Activated naive CD4-positive, alpha-beta T cell treated with Interleukin-2 at 50 U/mL for 16 hours (primary cell): Measurements from ENCODE around the gene MYRF.

Experiments used
- DNase-seq: peaks from one replicate; pipeline ENCODE4 v3.0.0-alpha.2; 2020

Gene MYRF

DNA sequence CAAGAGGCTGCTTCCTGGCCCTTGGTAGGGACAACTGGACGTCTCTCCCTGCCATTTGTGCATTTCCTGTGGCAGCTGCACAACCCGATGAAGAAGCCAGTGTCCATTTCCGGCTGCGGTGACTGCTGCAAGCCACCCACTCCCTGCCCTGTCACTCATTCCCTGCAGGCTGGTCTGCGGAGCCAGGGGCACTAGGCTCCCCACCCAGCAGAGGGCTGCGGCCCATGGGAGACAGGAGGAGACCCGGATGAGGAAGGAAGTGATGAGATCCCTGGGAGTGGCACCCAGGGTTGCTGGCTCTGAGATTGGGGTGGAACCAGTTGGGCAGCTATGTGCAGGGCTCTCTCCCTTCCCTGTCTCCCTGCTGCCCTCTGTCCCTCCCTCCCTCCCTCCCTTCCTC, 10.0 kb upstream of the MYRF start:
- no peak for DNase-seq

DNA sequence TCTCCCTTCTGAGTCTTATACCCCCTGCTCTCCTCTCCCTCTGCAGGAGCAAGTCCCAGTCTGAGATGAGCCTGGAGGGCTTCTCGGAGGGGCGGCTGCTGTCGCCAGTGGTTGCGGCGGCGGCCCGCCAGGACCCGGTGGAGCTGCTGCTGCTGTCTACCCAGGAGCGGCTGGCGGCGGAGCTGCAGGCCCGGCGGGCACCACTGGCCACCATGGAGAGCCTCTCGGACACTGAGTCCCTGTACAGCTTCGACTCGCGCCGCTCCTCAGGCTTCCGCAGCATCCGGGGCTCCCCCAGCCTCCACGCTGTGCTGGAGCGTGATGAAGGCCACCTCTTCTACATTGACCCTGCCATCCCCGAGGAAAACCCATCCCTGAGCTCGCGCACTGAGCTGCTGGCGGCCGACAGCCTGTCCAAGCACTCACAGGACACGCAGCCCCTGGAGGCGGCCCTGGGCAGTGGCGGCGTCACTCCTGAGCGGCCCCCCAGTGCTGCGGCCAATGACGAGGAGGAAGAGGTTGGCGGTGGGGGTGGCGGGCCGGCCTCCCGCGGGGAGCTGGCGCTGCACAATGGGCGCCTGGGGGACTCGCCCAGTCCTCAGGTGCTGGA, 8.8 kb upstream of the MYRF start:
- DNase-seq, result no peak

DNA sequence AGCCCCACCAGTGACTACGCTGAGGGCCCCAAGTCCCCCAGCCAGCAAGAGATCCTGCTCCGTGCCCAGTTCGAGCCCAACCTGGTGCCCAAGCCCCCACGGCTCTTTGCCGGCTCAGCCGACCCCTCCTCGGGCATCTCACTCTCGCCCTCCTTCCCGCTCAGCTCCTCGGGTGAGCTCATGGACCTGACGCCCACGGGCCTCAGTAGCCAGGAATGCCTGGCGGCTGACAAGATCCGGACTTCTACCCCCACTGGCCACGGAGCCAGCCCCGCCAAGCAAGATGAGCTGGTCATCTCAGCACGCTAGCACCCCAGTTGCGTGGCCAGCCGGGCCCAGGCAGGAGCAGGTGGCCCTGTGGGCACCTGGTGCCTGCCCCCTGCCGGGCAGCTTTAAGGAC, 8.3 kb upstream of the MYRF start:
- no peak for DNase-seq

DNA sequence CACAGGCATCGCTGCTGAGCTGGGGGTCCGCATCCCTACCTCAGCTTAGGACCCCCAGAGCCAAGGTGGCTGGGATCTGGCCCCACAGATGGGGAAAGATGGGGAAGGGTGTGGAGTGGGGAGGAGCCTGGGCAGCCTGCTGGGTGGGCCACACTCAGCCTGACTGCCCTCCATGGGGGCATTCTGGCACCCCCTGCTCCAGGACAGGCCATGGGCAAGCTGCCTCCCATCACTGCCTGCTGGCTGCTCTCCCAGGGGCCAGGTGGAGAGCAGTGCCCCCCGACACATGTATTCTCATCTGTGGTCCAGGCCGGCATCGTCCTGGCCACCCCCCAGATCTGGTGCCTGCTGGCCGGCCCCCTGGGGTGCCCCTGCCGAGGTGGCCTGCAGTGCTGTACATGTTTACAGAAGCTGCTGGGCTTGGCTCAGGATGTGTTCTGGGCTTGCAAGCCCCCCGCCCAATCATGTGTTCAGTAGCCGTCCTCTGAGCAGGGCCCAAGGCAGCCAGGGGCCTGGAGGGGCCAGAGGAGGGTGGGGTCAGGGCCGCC, 7.8 kb upstream of the MYRF start:
- no peak for DNase-seq

DNA sequence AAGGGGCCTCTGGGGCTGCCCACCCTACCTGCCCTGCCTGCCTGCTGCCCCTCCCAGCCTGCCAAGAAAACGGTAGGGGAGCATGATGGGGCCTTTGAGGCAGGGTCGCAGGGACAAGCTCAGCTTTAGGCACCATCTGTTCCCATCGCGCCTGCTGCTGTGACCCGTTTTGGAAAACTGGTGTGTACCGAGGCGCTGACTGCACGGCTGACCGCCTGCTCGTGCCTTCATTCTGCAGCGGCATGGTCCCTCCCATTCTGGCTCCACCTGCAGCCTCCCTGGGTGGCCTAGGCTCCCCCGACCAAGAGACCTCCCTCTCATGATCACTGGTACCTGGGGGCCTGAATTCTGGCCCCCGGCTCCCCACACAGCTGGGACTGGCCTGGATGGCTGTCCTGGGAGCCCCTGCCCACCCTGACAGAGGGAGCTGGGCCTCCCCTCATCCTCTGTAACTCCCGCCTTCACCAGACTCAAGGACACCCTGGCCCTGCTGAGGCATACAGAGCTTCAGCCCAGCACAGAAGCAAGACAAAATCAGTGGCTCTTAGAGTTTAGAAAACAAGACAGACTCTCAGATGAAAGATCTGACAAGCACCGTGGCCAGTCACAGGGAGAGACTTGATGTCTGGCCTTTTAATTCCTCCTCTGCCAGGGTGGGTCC, 6.5 kb upstream of the MYRF start:
- no peak for DNase-seq

DNA sequence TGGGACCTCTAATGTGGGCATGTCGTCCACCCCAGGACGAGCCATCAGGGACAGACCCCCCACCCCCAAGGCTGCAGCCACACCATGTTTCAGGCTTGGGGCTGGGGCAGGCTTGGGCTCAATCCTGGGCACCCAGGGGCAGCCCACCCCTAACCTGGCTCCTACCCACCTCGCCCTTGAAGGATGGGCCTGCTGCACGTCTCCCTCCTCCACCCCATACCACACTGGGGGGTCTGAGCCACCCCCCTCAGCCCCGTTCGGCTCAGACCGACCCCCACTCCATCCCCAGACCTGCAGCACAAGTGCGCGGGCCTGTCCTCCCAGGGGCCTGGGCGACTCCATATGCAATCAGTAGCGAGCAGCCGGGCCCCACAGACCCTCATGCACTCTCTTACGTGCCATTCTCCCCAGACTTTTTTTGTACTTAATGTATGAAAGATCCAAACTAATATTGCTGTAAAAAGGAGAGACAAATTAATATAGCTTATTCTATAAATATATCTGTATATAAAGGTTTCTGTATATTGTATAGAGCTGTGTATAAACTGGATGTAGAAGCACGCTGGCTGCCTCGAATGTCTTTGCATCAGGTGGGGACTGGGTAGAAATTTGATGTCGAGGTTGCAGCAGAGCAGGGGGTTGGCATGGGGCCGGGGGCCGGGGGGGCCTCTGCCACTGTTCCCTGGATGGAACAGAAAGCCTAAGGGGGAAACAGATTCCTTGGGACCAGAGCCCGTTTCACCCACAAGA, 5.8 kb upstream of the MYRF start:
- no peak for DNase-seq

DNA sequence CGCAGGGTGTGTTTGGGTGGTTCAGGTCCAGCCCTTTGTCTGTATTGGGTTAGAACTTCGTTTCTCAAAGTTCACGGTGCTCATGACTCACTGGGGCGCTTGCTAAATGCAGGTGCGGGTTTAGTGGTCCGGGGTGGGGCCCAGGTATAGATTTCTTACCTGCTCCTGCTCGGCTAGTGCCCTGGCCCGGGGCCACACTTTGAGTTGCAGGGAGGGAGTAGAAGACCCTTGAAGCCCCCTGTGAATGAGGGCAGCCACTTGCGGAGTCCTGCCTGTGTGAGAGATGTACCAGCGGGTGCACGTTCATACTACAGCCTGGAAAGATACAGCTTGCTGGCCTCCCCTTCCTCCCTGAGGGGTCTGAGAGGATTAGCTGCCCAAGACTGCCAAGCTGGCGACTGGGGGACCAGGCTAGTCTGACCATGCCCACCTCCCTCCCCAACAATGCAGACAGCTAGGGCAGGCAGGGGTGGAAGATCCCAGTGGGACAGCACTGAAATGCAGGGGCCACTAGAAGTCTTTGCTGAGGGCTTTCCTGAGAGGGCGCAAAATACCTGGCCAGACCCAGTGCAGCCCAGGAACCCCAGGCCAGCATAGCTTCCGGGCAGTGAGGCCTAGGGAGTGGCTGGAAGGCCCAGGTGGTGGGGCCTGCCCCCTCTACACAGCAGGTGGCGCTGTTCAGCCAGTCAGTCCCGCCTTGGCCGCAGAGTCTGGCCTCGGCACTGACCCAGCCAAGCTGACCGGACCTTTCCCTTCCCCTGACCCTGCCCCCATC, 5.1 kb upstream of the MYRF start:
- peak; percentile 37 for DNase-seq

DNA sequence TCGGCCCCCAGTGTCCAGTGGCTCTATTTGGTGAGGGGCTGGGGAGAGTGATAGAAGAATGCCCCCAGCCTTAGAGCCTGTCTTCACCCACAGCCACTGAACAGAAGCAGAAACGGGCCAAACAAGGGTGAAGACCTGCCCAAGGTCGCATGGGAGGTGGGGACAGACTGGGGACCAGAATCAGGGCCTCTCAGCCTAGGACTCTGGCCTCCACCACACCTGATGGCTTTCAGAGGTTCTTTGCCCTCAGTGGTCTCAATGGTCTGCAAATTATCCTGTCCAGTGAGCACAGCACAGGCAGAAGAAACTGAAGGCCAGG, 4.5 kb upstream of the MYRF start:
- DNase-seq, result no peak

DNA sequence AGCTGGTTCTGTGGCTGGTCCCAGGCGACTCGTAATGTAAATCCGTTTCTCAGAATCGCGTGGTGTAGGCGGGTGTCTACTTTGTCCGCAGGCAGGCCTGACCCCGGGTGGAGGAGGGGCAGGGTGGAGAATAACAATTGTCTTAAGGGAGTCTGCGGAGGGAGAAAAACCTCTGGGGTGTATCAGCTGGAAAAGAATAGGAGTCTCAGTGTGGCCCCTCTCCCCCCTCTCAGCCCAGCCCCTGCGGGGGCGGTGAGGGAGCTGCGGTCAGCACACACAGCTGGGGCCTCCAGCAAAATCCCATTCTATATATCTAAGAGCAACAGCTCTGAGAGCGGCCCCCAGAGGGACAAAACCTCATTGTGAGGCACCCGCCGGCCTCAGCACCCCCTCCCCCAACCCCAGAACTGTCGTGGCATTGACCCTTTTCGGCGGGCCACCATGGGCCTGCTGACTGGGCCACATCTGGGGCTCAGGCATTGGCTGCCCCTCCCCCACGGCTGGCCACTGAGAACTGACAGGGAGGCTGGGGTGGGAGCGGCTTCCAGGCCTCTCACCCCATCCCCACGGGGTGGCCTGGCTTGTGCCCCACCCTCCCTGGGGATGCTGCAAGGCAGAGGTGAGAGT, 2.7 kb upstream of the MYRF start:
- DNase-seq, result no peak

DNA sequence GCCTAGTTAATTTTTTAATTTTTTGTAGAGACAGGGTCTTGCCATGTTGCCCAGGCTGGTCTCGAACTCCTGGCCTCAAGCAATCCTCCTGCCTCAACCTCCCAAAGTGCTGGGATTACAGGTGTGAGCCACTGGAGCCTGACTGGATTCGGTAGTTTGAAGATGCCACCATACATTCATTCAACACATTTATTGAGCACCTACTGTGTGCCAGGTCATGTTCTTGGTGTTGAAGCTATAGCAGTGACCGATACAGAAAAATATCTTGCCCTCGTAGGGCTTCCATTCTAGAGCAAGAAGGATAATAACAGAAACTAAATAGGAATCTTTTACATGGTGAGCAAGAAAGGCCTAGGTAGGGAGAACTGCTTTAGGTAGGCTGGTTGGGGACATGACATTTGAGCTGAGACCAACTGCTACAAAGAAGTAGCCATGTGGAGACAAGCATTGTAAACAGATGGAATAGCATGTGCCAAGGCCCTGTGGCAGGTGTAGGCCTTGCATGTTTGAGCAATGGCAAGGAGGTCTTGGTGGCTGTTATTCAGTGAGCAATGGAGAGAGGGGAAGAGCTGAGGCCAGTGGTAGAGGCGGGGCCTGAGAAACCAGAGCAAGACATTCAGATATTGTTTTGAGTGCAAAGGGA, 1.7 kb upstream of the MYRF start:
- DNase-seq, result no peak

DNA sequence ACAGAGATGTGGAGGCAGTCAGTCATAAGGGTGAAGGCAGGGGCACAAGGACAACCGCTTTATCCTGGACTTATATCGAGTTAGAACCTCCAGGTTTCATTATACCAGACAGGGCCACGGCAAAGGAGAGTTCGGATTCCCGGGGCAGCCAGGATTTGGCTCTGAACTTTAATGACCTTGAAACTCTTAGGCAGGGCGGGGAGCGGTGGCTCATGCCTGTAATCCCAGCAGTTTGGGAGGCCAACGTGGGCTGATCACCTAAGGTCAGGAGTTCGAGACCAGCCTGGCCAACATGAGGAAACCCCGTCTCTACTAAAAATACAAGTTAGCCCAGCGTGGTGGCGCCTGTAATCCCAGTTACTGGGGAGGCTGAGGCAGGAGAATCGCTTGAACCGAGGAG, 1.1 kb upstream of the MYRF start:
- DNase-seq, result no peak

DNA sequence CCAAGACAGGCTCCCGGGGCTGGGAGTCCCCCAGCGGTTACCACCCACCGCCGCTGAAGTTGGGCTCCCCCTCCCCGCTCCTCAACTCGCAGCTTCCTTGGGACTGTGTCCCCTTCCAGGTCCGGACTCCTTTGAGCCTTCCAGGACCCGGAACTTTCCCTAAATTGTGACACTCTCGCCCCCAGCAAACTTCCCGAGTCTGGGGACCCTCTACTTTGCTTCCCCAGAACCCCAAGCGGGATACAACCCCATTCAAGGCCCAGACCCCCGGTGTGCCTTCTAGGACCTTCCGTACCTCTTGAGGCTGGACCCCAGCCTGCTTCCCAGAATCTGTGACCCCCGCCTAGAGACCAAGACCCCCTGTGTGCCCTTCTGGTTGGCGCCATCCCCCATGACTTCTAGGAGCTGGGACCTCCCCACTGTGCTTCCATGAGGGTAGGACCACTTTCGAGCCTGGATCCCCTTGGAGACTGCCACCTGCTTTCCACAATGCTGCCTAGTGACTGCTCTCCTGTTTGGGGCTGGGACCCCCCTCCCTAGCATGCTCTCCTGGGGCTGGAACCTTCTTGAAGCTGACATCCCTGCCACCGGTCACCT, 587 bp downstream of the MYRF start:
- DNase-seq, result no peak

DNA sequence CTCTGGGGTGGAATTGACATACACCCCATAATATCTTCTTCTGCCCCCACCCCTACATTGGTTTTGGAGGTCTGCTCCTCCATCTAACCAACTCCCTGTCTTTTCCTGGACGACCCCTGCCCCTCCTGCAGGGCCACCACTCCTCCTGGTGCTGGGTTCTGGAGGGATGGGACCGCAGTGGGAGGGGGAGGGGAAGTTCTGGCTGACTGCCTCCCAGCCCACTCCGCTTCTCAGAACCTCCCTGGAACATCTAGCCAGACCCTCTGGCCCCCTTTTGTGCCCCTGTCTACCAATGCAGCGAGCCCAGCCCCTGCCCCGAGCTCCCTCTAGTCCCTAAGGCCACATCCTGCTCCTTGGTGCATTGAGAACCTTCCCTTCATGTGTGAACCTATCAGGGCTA, 1.2 kb downstream of the MYRF start:
- DNase-seq, result no peak

DNA sequence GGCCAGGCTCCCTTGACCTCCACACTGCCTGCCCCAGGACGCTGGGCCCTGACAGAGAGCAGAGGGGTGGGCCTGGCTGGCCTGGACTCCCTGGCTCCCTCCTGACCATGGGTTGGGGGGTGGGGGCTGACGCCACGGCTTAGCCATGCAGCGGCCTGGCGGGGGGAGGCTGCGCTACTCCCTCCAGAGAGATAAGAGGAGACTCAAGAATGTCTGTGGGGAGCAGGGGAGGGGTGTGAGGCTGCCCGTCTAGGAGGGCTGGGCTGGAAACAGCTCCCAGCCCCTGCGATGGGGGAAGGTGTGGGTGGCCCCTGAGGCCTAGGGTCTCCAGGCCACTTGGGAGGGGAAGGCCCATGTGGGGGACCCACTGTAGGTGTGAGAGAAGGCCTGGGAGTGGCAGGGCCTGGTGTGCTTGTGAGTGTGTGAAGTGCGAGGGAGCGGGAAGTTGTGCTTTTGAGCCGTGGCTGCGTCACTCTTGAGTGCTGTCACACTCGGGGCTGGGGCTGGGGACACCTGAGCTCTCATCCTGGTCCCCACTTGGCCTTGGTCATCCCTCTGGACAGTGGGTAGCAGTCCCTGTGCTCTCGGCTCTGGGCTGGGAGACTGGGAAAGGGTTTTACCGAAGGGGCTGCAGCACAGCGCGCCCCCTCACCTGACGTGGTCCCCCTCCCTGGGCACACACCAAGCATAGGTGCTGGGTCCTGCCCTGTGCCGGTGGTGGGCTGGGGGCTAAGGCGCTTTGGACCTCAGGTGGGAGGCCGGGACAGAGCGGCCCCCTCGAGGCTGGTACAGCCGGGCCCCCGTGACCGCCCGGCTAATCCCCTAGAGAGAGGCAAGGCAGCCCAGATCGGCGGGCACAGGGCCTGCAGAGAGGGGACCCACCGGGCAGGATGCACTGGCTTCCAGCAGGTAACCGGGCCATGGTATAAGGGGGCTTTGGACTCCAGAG, 2.4 kb downstream of the MYRF start:
- DNase-seq, result no peak

DNA sequence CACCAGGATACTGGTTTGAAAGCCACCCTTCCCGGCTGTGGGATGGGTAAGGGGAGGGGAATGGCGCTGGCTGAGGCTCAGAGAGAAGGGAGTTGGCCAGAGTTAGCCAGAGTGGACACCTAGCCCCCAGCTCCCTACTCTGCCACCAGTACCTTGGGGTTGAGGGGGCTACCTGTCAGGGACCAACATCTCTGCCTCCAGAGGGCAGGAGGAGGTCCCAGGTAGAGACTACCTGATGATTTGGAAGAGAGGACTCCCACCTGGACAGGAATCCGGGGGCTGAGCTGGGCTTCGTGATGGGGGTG, 3.7 kb downstream of the MYRF start:
- no peak for DNase-seq

DNA sequence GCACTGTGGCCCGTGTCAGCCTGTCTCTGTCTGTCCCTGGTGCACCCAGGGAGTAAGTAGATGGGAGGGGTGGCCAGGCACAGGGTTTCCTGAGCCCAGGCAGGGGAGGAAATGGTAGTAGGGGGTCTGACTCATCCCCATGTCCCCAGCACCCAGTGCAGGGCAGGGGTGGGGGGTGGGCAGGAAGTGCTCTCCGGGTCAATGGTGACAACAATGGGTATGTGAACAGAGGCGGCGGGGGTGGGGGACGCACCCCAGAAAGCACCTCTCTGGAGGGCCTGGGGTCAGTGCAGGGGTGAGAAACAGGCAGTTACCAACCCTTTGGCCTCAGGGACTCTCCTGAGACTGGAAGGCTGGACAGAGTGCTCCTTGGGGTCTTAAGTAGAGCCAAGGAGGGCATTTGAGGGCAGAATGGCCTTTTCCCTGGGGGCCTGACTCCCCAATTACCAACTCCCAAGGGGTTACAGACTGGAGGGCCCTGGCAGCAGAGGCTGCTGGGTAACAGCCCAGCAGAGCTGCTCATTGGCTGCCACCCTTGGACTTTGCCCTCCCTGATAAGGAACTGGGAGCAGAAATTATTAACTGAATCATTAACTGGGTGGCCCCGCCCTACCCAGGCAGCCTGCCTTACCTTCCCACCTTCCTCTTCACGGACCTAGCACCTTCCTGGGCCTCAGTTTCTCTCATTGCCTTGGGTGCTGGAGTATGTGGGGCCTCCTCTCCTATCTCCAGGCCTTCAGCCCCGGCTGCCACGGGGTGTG, 4.2 kb downstream of the MYRF start:
- DNase-seq, result peak; percentile 16

DNA sequence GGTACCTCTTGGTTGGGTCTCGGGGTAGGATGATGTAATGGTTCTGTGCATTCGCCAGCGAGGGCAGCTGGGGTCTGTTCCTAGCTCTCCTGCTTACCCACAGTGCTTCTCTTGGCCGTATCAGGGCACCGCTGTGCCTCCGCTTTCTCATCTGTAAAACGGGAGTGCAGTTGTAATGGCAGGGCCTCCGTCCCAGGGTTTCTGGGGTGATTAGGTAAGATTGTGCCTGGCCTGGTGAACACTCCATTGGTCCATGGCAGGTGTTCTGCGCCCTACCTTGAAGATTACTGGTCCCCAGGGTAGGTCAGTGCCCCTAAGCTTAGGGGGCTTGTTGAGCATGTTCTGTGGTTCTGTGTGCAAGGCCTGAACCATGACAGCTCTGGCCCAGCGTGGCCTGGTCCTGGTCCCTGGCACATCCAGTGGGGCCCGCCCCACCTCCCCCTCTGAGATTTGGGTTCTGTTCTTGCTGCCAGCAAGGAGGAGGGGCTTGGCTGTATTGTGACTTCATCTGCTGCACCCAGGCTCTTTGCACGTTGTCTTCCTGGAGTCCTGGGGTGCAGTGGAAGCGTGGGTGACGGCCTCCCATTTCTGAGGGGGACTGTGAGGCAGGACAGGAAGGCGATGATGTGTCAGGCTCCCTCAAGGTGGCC, 4.9 kb downstream of the MYRF start:
- DNase-seq, result no peak

DNA sequence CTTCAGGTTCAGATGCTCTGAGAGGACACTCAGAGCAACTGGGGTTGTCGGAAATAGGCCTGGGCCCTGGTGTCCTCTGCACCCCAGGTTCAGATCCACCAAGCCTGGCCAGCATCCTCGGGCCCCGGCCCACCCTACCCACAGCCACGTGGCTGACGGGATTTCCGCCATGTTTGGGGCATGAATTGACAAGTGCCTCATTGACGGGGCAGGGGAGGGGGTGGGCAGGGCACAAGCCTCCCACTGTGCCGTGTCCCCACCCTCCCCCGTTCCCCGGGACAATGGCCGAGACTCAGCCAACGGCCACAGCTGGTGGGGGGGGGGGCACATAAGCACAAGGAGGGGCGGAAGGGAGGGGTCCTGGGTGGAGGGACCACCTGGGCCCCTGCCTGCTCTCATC, 8.5 kb downstream of the MYRF start:
- DNase-seq, result no peak

DNA sequence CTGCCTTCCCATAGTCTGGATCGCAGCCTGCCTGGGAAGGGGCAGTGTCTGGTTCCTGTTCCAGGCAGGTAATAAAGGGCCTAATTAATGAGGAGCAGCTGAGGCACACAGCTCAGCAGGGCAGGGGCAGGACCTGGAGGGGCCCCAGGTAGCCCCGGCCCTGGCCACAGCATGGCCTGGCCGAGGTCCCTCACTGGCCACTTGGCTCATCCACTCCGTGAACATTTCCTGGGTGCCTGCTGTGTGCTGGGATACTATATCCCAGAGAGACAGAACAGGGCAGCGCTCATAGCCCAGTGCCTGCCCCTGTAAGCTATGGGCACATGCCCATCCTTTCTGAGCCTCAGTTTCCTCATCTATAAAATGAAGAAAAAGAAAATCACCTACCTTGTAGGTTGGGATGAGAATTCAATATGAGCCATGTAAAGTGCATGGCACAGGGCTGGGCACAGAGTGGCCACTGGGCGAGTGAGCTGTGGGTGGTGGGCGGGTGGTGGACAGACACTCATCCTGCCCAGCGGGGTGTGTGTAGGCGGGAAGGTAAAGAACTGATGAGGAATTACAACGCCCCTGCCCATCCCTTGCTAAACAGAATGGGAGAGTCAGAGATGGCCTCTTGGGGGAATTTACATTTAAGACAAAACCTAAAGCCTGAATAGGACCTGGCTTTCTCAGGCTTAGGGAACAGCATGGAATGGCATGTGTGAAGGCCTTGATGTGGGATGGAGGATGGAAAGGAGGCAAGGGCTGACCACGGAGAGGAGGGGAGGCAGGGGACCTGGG, 9.2 kb downstream of the MYRF start:
- no peak for DNase-seq
